COR-L47 (cell line): ENCODE results near the gene MCC.
A peak's percentile ranks its signal among the peaks of the same experiment; 100 is the strongest.

ENCODE experiments used
- DNase-seq: peaks from one replicate; lab custom pipeline; 2025; lab: John Stamatoyannopoulos, UW

The MCC gene

DNA sequence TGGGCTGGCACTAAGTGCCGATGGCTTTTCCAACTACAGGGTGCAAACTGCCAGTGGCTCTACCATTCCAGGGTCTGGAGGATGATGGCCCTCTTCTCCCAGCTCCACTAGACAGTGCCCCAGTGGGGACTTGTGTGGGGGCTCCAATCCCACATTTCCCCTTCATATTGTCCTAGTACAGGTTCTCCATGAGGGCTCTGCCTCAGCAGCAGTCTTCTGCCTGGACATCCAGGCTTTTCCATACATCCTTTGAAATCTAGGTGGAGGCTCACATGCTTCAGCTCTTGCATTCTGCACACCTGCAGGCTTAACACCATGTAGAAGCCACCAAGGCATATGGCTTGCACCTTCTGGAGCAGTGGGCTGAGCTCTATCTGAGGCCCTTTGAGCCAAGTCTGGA lies 123.8 kb downstream of the MCC start:
- no peak for DNase-seq

DNA sequence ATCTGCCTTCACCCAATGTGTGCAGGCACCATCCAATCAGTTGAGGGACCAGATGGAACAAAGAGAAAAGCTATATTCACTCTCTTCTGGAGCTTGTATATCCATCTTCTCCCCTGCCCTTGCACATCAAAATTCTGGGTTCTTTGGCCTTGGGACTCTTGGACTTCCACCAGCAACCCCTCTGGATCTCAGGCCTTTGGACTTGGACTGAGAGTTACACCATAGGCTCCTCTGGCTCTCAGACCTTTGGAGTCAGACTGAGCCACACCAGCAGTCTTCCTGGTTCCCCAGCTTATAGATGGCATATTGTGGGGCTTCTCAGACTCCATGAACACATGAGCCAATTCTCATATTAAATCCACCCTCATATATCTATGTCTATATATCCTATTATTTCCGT lies 126.6 kb downstream of the MCC start:
- DNase-seq, result no peak

DNA sequence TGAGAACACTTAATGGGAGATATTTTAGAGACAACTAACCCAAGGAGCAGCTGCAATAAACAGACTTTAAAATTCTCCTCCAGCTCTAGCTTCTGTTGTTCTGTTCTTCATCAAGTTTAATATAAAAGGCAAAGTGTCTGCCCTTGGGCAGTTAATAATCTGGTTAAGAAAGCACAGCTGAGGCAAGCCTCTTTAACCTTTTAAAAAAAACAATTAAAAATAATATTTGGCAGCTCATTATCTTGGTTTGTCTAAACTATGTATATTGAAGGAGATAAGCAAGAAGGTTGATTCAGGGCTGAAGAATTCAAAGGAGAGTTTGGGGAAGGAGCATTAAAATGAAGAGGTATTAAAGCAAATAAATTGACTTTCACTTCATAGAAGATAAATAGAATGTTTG lies 128.8 kb downstream of the MCC start:
- DNase-seq, result no peak

DNA sequence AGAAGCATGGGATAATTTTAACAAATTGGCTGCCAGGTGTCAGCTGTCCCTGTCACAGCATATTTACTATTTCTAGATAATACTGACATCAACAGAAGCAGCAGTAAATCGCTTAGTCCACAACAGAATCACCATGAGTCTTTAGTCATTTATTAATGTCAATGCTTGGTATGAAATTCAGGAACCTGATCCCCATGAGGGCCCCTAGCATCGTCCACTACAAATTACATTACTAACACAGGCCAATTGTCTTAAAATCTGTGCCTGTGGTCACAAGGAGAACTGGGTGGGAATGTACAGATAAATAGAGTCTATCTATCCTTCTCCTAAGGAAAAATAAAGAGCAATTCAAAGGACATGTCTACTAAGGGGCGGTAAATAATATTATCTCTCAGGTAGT lies 129.6 kb downstream of the MCC start:
- DNase-seq, result no peak

DNA sequence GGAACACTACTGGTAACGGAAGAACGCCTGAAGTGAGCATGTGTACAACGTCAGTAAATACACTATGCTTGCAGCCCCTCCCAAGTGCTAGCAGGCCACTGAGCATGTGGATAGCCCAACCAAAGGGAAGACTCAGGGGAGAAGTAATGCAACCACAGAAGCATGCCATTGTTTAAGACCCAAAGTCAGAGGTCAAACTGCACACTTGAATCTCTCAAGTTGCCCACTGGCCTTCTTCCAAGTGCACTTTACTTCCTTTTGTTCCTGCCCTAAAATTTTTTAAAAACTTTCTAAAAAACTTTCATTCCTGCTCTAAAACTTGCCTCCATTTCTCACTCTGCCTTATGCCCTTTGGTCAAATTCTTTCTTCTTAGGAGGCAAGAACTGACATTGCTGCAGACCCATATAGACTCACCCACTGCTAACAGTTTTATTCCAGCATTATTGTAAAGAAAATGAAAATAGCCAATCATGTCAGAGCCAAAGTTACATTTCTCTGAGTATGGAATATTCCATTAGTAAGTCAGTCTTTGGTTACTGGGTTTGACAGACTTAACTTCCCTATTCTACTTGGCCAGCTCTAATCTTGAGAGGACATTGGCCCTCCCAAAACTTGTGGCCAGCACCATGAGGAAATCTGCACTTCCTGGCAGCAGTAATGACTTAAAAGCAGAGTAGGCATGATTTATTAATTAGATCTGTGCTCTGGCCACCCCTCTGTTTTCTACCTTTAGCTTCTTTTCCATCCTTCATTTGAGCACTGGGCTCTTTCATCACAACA lies 130.4 kb downstream of the MCC start:
- DNase-seq, result no peak

DNA sequence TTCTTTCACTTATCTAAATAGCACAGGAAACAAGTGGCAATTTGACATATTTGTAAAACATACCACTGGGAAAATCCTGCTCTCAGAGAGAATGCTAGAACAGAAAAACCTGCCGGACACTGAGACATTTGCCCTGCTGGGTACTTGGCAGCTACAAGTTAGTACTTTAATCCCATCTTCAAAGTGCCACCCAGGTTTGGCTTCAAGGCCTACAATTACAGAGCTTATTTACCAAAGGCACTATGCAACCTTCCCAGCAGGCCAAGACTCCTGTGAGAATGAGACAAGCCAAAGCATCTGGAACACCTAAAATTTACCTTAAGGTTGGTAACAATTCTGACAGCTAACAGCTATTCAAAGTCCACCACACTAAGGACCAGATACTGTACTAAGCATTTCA lies 131.8 kb downstream of the MCC start:
- DNase-seq, result no peak

DNA sequence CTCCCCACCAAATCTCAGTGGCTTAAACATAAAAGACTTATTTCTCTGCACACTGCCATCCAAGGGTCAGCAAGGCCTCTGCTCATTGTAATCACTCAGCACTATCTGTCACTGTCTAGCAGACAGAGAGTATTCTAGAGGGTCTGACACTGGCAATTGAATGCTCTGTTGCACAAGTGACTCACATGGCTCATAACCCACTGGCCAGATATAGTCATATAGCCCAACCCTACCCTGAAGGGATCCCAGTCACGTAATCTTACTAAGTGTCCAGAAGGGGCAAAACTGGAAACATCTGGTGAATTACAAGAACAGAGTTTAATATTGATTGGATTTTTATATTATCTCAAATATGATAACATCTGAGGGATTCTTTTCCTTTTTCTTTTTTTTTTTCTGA lies 134.2 kb downstream of the MCC start:
- DNase-seq, result no peak

DNA sequence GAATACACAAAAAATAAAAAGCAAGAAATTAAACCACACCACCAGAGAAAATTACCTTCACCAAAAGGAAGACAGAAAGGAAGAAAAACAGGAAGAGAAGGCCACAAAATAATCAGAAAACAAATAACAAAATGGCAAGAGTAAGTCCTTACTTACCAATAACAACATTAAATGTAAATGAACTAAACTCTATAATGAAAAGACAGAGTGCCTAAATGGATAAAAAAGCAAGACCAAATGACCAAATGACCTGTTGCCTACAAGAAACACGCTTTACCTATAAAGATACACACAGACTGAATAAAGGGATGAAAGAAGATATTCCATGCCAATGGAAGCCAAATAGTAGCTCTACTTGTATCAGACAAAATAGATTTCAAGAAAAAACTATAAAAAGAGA lies 140.7 kb downstream of the MCC start:
- DNase-seq, result no peak

DNA sequence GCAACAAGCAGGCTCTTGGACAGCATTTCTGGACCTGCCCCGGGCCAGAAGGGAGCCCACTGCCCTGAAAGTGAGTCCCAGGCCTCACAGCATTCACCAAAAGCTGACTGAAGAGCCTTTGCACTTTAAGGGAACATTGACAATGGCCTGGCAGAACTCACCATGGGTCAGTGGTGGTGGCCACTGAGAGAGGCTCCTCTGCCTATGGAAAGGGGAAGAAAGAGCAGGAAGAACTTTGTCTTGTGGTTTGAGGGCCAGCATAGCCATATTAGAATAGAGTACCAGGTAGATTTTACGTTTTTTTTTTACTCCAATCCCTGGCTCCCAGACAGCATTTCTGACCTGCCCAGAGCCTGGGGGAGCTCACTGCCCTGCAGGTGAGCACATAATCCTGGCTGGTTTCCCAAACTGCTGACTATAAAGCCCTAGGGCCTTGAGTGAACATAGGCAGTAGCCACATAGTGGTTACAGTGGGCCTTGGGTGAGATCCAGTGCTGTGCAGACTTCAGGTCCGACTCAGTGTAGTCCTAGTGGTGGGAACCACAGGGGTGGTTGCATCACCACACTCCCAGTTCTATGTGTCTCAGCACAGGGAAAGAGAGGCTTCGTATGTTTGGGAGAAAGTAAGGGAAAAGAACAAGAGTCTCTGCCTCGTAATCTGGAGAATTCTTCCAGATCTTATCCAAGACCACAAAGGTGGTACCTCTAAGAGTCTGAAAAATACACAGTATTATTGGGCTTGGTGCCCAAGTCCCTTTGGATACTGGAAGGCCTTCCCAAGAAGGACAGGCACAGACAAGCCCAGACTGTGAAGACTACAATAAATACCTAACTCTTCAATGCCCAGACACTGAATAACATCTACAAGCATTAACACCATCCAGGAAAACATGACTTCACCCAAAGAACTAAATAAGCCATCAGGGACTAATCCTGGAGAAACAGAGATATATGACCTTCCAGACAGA lies 143.0 kb downstream of the MCC start:
- DNase-seq, result no peak

DNA sequence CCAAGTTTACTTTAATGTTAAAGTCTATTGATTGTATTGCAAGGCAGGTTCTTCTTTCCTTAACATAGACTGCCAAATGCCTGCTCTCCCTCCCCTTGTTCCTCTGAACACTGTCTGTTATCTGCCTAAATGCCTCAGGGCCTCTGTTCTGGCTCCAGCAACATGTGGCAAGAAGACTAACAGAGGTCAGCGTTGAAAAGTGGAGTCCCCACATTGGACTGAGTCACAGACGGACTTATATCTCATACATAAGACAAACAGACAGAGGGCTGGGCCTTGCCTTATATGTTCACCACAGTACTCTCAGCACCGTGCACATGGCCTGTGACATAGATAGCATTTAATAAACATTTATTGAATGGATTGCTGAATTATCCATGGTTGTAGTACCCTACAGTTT lies 144.9 kb downstream of the MCC start:
- no peak for DNase-seq

DNA sequence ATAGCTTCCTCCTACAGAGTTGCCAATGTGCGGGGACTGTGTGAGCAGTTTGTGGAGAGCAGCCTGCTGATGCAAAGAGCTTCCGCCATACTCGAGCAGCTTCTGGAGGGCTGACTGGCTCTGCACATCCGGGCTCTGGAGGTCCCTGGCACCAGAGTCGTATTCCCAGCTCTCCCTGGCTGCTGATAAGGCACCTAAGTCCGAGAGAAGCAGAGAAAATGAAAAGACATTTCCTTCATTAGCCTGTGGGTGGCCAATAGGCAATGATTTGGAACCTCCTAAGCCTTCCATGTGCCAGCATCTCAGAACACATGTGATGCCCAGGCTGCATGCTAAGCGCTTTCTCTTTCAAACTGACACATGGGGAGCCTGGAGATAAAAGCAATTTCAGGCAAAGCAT lies 147.7 kb downstream of the MCC start:
- DNase-seq, result no peak

DNA sequence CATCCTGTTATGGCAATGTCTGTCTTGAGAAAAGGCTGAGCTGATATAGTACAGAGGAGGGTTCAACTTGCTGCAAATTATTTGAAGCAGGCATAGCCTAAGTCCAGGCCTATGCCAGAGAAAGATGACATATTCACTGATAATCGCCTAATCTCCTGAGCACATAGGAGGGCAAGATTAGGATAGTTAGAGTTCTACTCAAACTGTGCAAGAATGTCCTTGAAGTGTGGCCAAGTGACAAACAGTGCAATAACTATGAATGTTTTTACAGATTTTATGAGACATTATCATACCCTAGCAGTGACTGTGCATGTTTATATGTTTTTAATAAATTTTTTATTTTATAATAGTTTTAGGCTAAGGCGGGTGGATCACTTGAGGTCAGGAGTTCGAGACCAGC lies 149.6 kb downstream of the MCC start:
- DNase-seq, result no peak

DNA sequence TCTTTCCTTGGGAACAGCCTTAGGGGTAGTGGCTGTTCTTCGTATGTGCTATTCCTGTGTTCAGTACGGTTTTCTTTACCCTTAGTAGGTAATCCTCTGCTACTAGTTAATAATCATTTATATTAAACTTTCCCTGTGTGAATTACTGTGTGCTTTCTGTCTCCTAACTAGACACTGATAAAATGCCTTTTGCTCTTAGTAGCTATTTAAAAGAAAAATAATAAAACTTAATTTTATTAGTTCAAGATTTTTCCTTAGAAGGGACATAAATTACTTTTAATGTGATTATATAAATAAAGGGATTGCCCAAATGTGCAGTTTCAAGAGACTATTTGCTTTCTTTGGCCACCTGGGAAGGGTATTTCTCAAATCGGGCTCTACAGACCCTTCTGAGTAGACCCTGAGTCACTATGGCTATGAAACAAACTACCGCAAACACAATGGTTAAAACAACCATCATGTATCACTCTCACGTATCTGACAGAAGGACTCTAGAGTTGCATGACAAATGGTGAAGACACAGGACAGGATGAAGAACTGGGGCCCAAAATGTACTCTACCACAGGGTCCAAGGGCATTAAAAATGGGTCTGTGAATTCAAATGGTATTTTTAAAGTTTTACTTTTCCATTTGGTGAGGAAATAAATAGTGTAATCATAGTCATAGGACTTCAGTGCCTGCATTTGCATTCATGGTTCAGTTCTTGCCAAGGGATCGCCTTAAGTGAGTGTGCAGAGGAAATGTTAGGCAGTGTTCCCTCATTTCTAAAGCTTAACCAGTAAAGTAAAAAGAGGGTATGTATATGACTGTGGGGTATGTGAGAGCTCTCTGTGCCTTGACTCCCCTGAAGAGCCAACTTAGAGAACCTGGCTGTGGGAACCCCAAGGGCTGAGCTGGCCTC lies 150.5 kb downstream of the MCC start:
- DNase-seq, result no peak

DNA sequence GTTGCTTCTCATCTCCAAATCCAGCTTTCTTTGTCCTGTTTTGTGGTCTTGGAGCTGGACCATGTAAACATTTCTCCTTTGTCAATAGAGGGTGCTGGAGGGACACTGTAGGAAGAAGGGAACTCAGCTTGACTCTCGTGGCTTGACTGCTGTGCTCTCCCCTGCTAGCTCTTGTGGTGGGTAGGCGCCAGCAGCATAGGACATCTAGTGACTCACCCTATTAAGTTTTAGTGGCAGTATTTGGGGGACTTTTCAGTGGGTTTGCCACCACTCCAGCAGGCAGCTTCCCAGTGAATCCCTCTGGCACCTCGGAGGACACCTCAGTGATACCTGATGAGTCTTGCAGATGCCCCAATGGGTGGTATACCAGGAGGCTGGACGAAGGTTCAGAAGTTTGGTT lies 151.3 kb downstream of the MCC start:
- DNase-seq, result peak; percentile 74

DNA sequence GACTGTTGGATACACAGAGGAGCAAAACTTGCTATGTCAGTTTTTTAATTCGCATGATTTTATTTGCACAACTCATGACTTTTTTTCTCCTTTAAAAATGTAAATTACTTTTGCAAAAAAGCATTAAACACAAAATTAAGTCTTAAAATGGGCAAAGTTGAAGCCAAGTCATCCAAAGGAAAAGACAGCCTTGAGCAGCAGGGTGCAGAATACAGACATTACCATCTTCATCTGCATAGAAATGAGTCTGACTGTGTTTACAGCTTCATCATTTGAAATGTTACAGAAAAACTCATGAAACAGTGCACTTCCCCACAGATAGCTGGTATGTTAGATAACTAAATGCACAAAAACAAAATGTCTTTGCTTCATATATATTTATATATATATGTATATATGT lies 154.8 kb downstream of the MCC start:
- no peak for DNase-seq

DNA sequence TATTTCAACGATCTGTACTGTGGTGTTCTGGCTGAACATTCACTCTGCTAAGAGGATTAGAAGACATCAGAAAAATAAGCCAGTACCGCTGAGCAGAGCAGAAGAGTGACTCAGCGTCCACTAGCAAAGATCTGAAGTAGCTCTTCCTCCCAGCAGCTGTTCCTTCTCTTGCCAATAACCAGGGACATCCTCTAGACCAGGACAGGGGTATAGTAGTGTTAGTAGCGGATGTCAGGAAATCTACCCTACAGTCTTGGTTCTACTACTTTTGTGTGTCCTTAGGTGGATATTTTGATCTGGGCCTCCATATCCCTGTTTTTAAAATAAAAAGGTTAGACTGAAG lies 157.1 kb downstream of the MCC start:
- DNase-seq, result no peak

DNA sequence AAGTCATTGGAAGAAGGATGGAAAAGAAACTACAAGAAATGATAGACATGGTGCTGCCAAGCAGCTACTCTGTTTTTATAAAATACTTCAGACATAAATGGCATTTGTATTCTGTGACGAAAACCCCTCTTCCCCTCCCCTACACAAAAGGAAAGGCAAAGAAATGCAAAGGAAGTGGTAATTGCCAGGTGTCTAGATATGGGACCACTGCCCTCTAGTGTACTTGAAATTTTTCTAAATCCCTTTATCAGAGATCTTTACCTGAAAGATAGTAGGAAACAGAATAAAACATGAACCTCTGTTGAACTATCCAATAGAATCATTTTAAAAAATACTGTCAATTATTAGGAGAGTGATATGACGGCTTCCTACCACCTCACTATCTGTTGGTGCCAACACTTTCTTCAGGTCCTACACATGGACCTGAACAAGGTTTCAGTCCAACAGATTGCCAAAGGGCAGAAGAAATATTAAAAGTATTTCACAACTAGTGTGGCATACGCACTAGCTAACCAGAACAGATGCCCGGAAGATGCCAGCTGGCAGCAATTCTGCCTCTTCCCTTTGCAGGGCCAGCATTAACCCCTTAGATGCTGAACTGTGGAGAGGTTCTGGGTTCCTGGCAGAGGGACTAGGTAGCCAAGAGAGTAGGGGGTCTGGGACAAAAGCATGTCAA lies 157.6 kb downstream of the MCC start:
- peak; percentile 41 for DNase-seq

DNA sequence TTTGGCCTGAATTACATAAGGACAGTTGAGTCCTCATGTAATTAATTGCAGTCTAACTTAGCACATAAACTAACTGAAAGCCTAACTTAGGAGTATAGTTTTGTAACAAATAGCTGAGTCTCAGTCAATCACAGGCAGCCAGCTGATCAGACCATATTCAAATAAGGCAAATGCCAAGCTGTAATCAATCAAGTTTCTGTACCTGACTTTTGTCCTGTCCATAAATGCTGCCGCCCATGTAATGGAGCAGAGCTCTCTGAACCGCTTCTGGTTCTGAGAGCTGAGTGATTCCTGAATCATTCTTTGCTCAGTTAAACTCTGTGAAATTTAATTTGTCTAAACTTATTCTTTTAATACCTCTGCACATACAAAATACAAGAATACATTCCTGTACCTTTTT lies 158.3 kb downstream of the MCC start:
- DNase-seq, result no peak

DNA sequence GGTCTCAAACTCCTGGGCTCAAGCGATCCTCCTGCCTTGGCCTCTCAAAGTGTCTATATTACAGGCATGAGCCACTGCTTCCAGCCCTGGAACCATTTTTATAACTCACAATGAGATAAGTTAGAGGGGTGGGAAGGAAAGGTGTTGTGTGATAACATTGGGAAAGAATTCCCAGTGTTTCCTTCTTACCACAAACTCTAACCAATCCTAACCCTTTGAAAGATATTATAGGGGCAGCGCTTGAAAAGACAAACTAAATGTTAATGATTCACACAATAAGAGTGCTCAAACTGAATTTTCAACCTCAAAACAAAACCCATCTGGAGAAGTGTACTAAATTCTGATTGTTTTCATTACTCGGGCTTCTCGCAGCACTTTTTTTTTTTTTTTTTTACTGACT lies 163.2 kb downstream of the MCC start:
- no peak for DNase-seq

DNA sequence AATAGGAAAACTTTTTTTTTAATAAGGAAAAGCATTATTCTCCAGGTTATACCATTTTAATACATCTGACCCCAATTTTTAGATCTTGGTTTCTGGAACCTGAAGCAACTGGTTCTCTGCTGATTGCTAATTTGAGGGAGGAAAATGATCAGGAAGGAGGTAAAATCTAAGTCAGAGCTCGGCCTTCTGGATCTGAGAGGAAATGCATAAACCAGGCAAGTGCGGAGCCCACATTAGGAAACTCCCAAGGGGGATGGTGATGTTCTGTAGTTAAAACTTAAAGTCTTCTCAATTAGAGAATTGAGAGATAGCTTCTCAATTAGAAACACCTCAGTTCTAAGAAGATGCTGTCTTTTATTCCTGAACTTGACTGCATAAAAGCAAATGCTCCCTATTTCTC lies 167.0 kb downstream of the MCC start:
- DNase-seq, result no peak

DNA sequence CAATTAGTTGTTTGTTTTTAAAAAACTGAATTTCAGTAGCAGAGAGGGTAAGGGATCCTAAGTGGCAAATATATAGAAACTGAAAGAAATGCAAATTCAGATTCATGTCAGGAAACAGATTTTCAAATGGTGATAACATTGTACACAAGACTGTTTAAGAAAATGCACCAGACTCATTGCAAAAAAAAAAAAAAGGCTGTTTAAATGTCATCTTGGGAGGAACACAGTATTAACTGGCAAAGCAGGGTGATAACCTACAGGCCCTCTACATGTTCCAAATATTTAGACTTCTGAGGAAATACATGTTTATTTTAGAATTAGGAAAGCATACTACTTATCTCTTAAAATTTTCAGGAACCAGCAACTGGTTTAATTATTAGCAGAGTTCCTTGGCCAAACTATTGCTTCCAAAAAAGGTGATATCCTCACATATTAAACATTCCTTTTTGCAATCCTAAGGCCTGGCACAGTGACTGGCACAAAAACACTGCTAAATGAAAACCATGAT lies 167.9 kb downstream of the MCC start:
- no peak for DNase-seq
